ENCODE data around the gene PRRX2. TPM values are rescaled to one million over a fixed set of nuclear protein-coding genes. Genes with fewer than 3 reads are reported as not detected.

Gene PRRX2
- total and polyA plus RNA-seq, 2 donors (not counting 1 experiment from before 2014, with no cell fraction given), result not detected

- peaks cover 11% of the 10 kb centered on the region for H3K27me3 Mint-ChIP-seq
- H3K9me3 Mint-ChIP-seq (ENCODE audit: insufficient read depth), result no peaks in the 10 kb centered on the region
- Histone ChIP-seq H3K27ac (ENCODE audit: low read length in 2 of 2) (no peak overlapping the region), H3K4me2 (replicated peaks; ENCODE audit: low read depth, low read length, poor library complexity, severe bottlenecking) (no peak overlapping the region), H2AFZ (ENCODE audit: insufficient read depth, low read depth, low read length, poor library complexity, severe bottlenecking) (no peak overlapping the region), H3K27me3 (replicated peaks in 1 of 4; ENCODE audit: control extremely low read depth in 1 of 4, control insufficient read depth in 3 of 4, insufficient read depth in 4 of 4, low read length in 3 of 4) (no peaks in the 10 kb centered on the region), H3K79me2 (ENCODE audit: control insufficient read depth, insufficient read depth, low read length) (no peaks in the 10 kb centered on the region), H4K20me1 (ENCODE audit: control insufficient read depth, insufficient read depth, low read length, poor library complexity, severe bottlenecking) (no peaks in the 10 kb centered on the region), H3K9ac (ENCODE audit: low read length) (no peak overlapping the region), H3K4me1 (ENCODE audit: control insufficient read depth in 2 of 2, insufficient read depth in 2 of 2, low read length in 2 of 2) (no peaks in the 10 kb centered on the region), H3K36me3 (replicated peaks in 1 of 2; ENCODE audit: control extremely low read depth in 1 of 2, control insufficient read depth in 1 of 2, extremely low read depth in 1 of 2, insufficient read depth in 2 of 2, low read length in 1 of 2) (no peaks in the 10 kb centered on the region), H3K9me3 (ENCODE audit: control extremely low read depth in 1 of 3, control insufficient read depth in 2 of 3, insufficient read depth in 1 of 3, low read length in 2 of 3) (peaks cover 0 to 5% (median 0%) of the 10 kb centered on the region in 3 donors), H3K4me3 (ENCODE audit: control extremely low read depth in 1 of 5, extremely low read depth in 1 of 5, insufficient read depth in 1 of 5, low read depth in 2 of 5, low read length in 4 of 5) (no peak overlapping the region)
- POLR2A ChIA-PET, result no interaction called here
- no peak for ATAC-seq (ENCODE audit: low read depth)
- CTCF ChIA-PET, result no interaction called here
- no peaks in the 10 kb centered on the region for H3K4me1 Mint-ChIP-seq
- DNase-seq, result no peak
- H3K4me3 Mint-ChIP-seq, result no peak overlapping the region
- intact Hi-C loops (cut with micrococcal nuclease), result no loop called here
- WGBS (ENCODE audit: insufficient coverage), result 100% methylated on average over 8 of the region's 16 CpGs
- TF ChIP-seq EZH2 (IDR thresholded peaks at IDR 0.05; ENCODE audit: borderline replicate concordance, insufficient read depth, low read depth, low read length, poor library complexity, severe bottlenecking) (no peak), CTCF (IDR thresholded peaks at IDR 0.05) (no peak)
- H3K27ac Mint-ChIP-seq, result no peak overlapping the region
These were observed 17.2 kb upstream of the PRRX2 start for GRCh38 chr9:129648092-129648763.

- Histone ChIP-seq H4K20me1 (ENCODE audit: control insufficient read depth, insufficient read depth, low read length, poor library complexity, severe bottlenecking) (no peaks in the 10 kb centered on the region), H3K27ac (ENCODE audit: low read length in 2 of 2) (no peak overlapping the region)
These were observed 16.7 kb upstream of the PRRX2 start for GRCh38 chr9:129648764-129649115.

More at GRCh38 chr9:129648764-129649115, 16.7 kb upstream of the PRRX2 start:
- no peaks in the 10 kb centered on the region for H3K79me2 ChIP-seq (ENCODE audit: control insufficient read depth, insufficient read depth, low read length)
- no peaks in the 10 kb centered on the region for H3K4me1 ChIP-seq (ENCODE audit: control insufficient read depth in 2 of 2, insufficient read depth in 2 of 2, low read length in 2 of 2)
- WGBS (ENCODE audit: insufficient coverage), result 100% methylated on average over 5 of the region's 10 CpGs
- TF ChIP-seq CTCF (IDR thresholded peaks at IDR 0.05) (no peak), EZH2 (IDR thresholded peaks at IDR 0.05; ENCODE audit: borderline replicate concordance, insufficient read depth, low read depth, low read length, poor library complexity, severe bottlenecking) (no peak)
- no peak overlapping the region for H3K4me3 Mint-ChIP-seq
- no peak for DNase-seq
- no peaks in the 10 kb centered on the region for H3K36me3 ChIP-seq (replicated peaks in 1 of 2; ENCODE audit: control extremely low read depth in 1 of 2, control insufficient read depth in 1 of 2, extremely low read depth in 1 of 2, insufficient read depth in 2 of 2, low read length in 1 of 2)
- ChIA-PET CTCF (no interaction called here), POLR2A (no interaction called here)
- intact Hi-C loops (cut with micrococcal nuclease), result no loop called here
- peaks cover 0 to 5% (median 0%) of the 10 kb centered on the region in 3 donors for H3K9me3 ChIP-seq (ENCODE audit: control extremely low read depth in 1 of 3, control insufficient read depth in 2 of 3, insufficient read depth in 1 of 3, low read length in 2 of 3)
- H3K27ac Mint-ChIP-seq, result no peak overlapping the region
- ATAC-seq (ENCODE audit: low read depth), result no peak
- no peak overlapping the region for H2AFZ ChIP-seq (ENCODE audit: insufficient read depth, low read depth, low read length, poor library complexity, severe bottlenecking)
- H3K4me2 ChIP-seq (replicated peaks; ENCODE audit: low read depth, low read length, poor library complexity, severe bottlenecking), result no peak overlapping the region
- H3K27me3 ChIP-seq (replicated peaks in 1 of 4; ENCODE audit: control extremely low read depth in 1 of 4, control insufficient read depth in 3 of 4, insufficient read depth in 4 of 4, low read length in 3 of 4), result no peaks in the 10 kb centered on the region
- H3K4me1 Mint-ChIP-seq, result no peaks in the 10 kb centered on the region
- no peak overlapping the region for H3K9ac ChIP-seq (ENCODE audit: low read length)
- H3K4me3 ChIP-seq (ENCODE audit: control extremely low read depth in 1 of 5, extremely low read depth in 1 of 5, insufficient read depth in 1 of 5, low read depth in 2 of 5, low read length in 4 of 5), result no peak overlapping the region
- H3K27me3 Mint-ChIP-seq, result peaks cover 14% of the 10 kb centered on the region
- H3K9me3 Mint-ChIP-seq (ENCODE audit: insufficient read depth), result no peaks in the 10 kb centered on the region
